Keratinocyte (primary cell): ENCODE data around the gene JPT2. TPM values are rescaled to one million over a fixed set of nuclear protein-coding genes. Genes with fewer than 3 reads are reported as not detected.

Experiments
- DNase-seq: peaks from one replicate; pipeline ENCODE4 v3.0.0-alpha.2; 2011; ENCODE audit warnings: low read depth, missing footprints, low spot score
- FAIRE-seq: peaks from 2 replicates; lab custom pipeline; 2011; peaks lifted over from hg19 to GRCh38; lab: Jason Lieb, UNC
- H2AFZ ChIP-seq: 2 replicates; pipeline ENCODE4 v1.6.0; 2012; ENCODE audit warnings: low read length, control low read depth, inconsistent platforms; ENCODE audit not compliant: control insufficient read depth
- H3K27ac ChIP-seq: 2 replicates; pipeline ENCODE4 v1.5.1; 2011; ENCODE audit warnings: low read length; ENCODE audit not compliant: control insufficient read depth, insufficient read depth
- H3K27me3 ChIP-seq: 3 replicates; pipeline ENCODE4 v1.6.0; 2011; ENCODE audit warnings: low read length; ENCODE audit not compliant: control insufficient read depth, insufficient read depth; ENCODE audit errors: extremely low read depth
- H3K36me3 ChIP-seq, 2 experiments: 2 replicates in 1 of 2; 3 replicates in 1 of 2; pipeline ENCODE4 v1.5.1; 2011; ENCODE audit warnings: low read length in 2 of 2, mild to moderate bottlenecking in 1 of 2; ENCODE audit not compliant: control insufficient read depth in 2 of 2, insufficient read depth in 2 of 2; ENCODE audit errors: extremely low read depth in 1 of 2
- H3K4me1 ChIP-seq: 3 replicates; pipeline ENCODE4 v1.5.1; 2011; ENCODE audit warnings: low read length; ENCODE audit not compliant: control insufficient read depth, insufficient read depth; ENCODE audit errors: extremely low read depth
- H3K4me2 ChIP-seq: 3 replicates; pipeline ENCODE4 v1.6.0; 2011; ENCODE audit warnings: low read depth, low read length; ENCODE audit not compliant: control insufficient read depth, insufficient read depth; ENCODE audit errors: extremely low read depth
- H3K4me3 ChIP-seq, 3 experiments: fragments of 200-600 bp in 1 of 3; sonication (generic) in 1 of 3; 2 replicates in 2 of 3; 3 replicates in 1 of 3; pipeline ENCODE4 v1.5.1; 2011 to 2016; ENCODE audit warnings: low read length in 3 of 3, mild to moderate bottlenecking in 3 of 3, control low read depth in 2 of 3, inconsistent platforms in 1 of 3, low read depth in 1 of 3, mixed read lengths in 1 of 3, mixed run types in 1 of 3, moderate library complexity in 1 of 3; ENCODE audit not compliant: control insufficient read depth in 2 of 3, insufficient read depth in 2 of 3; ENCODE audit errors: extremely low read depth in 1 of 3
- H3K79me2 ChIP-seq: 2 replicates; pipeline ENCODE4 v1.6.0; 2012; ENCODE audit warnings: low read length; ENCODE audit not compliant: control insufficient read depth, insufficient read depth
- H3K9ac ChIP-seq: 3 replicates; pipeline ENCODE4 v1.6.0; 2011; ENCODE audit warnings: low read length; ENCODE audit not compliant: control insufficient read depth, insufficient read depth; ENCODE audit errors: extremely low read depth
- H3K9me1 ChIP-seq: 3 replicates; pipeline ENCODE4 v1.6.0; 2011; ENCODE audit warnings: low read length; ENCODE audit not compliant: control insufficient read depth, insufficient read depth; ENCODE audit errors: extremely low read depth
- H3K9me3 ChIP-seq: 2 replicates; pipeline ENCODE4 v1.5.1; 2012; ENCODE audit warnings: low read depth, low read length; ENCODE audit not compliant: control insufficient read depth
- H4K20me1 ChIP-seq: 3 replicates; pipeline ENCODE4 v1.6.0; 2011; ENCODE audit warnings: low read length; ENCODE audit not compliant: control insufficient read depth, insufficient read depth; ENCODE audit errors: extremely low read depth
- CTCF ChIP-seq, 3 experiments: IDR thresholded peaks in 1 of 3; conservative IDR thresholded peaks in 1 of 3; optimal IDR thresholded peaks in 1 of 3; 2 replicates in 2 of 3; 3 replicates in 1 of 3; pipeline versions ENCODE3 to v1.5.1; 2011; ENCODE audit warnings: low read length in 3 of 3, mild to moderate bottlenecking in 3 of 3, moderate library complexity in 2 of 3, control low read depth in 1 of 3, inconsistent platforms in 1 of 3; ENCODE audit not compliant: insufficient read depth in 2 of 3; ENCODE audit errors: extremely low read depth in 1 of 3
- EZH2 ChIP-seq: IDR thresholded peaks from one replicate; pipeline ENCODE4 v1.6.1; 2012; ENCODE audit warnings: inconsistent platforms, mild to moderate bottlenecking, low read length, moderate library complexity
- dilution Hi-C: fragments of 300-500 bp; cut with MboI; formaldehyde crosslinking; loops from one replicate; pipeline ENCODE4 v1.7.0; 2020; ENCODE audit warnings: low sequenced_read_pairs; ENCODE audit not compliant: extremely low pct_ligation_motif_present
- polyA plus RNA-seq, 5 experiments: library from polyadenylated mRNA; depleted of rRNA in 3 of 5; stranded (reverse) in 3 of 5; stranded (forward) in 1 of 5; unstranded in 1 of 5; fragments of >200 nt; gene quantifications; 1 replicate in 1 of 5; 2 replicates in 3 of 5; 3 replicates in 1 of 5; pipeline versions ENCODE4 v1.2.1 to v1.2.3, GENCODE V29; 2011 to 2012; ENCODE audit warnings: missing spikeins in 2 of 5, low read depth in 1 of 5, low replicate concordance in 1 of 5

The JPT2 gene
- polyA plus RNA-seq, 1 donor (not counting 4 experiments of a cell fraction or from before 2014, with no cell fraction given): 166 TPM

GRCh38 chr16:1653023-1653422, 25.1 kb upstream of the JPT2 start:
- FAIRE-seq: no peak
- no peak for TF ChIP-seq CTCF (optimal IDR thresholded peaks at IDR 0.05 in 1 of 3, IDR thresholded peaks at IDR 0.05 in 1 of 3, conservative IDR thresholded peaks at IDR 0.05 in 1 of 3; ENCODE audit: extremely low read depth in 1 of 3, insufficient read depth in 2 of 3, low read length in 3 of 3)
- TF ChIP-seq EZH2: no peak
- no peak overlapping the region for H3K27ac ChIP-seq
- no peak overlapping the region for H3K4me2 ChIP-seq
- H4K20me1 ChIP-seq: peaks cover 10% of the 10 kb centered on the region
- H2AFZ ChIP-seq: no peak overlapping the region
- peaks cover 30% of the 10 kb centered on the region in 2 experiments for H3K36me3 ChIP-seq
- H3K4me3 ChIP-seq: no peak overlapping the region
- H3K9ac ChIP-seq: no peak overlapping the region
- no peaks in the 10 kb centered on the region for H3K4me1 ChIP-seq
- dilution Hi-C loops: no loop called here
- H3K27me3 ChIP-seq: no peaks in the 10 kb centered on the region
- H3K9me1 ChIP-seq: no peaks in the 10 kb centered on the region
- H3K79me2 ChIP-seq: peaks cover 2% of the 10 kb centered on the region
- no peaks in the 10 kb centered on the region for H3K9me3 ChIP-seq
- no peak for DNase-seq

- Histone ChIP-seq H3K27ac (no peak overlapping the region), H3K9me1 (no peaks in the 10 kb centered on the region), H3K27me3 (no peaks in the 10 kb centered on the region), H3K36me3 (peaks cover 33% of the 10 kb centered on the region in 2 experiments), H3K79me2 (no peaks in the 10 kb centered on the region), H2AFZ (no peak overlapping the region), H3K4me1 (no peaks in the 10 kb centered on the region), H3K4me3 (no peak overlapping the region), H3K9me3 (no peaks in the 10 kb centered on the region), H3K4me2 (no peak overlapping the region), H4K20me1 (peaks cover 10% of the 10 kb centered on the region), H3K9ac (no peak overlapping the region)
- no peak for TF ChIP-seq EZH2
- TF ChIP-seq CTCF (optimal IDR thresholded peaks at IDR 0.05 in 1 of 3, IDR thresholded peaks at IDR 0.05 in 1 of 3, conservative IDR thresholded peaks at IDR 0.05 in 1 of 3; ENCODE audit: extremely low read depth in 1 of 3, insufficient read depth in 2 of 3, low read length in 3 of 3): no peak
- dilution Hi-C loops: no loop called here
- no peak for DNase-seq
- no peak for FAIRE-seq
Measured at GRCh38 chr16:1654505-1655268, 23.4 kb upstream of the JPT2 start.
